Heart right ventricle (tissue), 16 donors: ENCODE data around the gene ADAR. TPM values are rescaled to one million over a fixed set of nuclear protein-coding genes. Genes with fewer than 3 reads are reported as not detected.

Source experiments
- ATAC-seq, 8 donors: fragments of 200-7000 bp; cut with Tn5 transposase; one replicate each; pipeline ENCODE4 v1.9.1; 2020; ENCODE audit warnings: mild to moderate bottlenecking in 8 of 8, moderate library complexity in 8 of 8, moderate number of reproducible peaks in 1 of 8
- DNase-seq, 2 donors: peaks; one replicate each; pipeline ENCODE4 v3.0.0-alpha.2; 2020
- H3K27ac ChIP-seq, 10 donors: fragments of 200-600 bp; sonication (generic) in 2 of 10; one replicate each; pipeline versions ENCODE4 v1.5.0 to v1.8.0; 2020 to 2022; ENCODE audit warnings: mild to moderate bottlenecking in 3 of 10
- H3K27me3 ChIP-seq, 7 donors: fragments of 200-600 bp; one replicate each; pipeline ENCODE4 v1.8.0; 2021 to 2022; ENCODE audit warnings: mild to moderate bottlenecking in 2 of 7
- H3K36me3 ChIP-seq, 9 donors: fragments of 200-600 bp; sonication (generic) in 1 of 9; one replicate each; pipeline versions ENCODE4 v1.5.0 to v1.8.0; 2020 to 2022; ENCODE audit warnings: mild to moderate bottlenecking in 2 of 9
- H3K4me1 ChIP-seq, 9 donors: fragments of 200-600 bp; sonication (generic) in 1 of 9; one replicate each; pipeline versions ENCODE4 v1.5.0 to v1.8.0; 2020 to 2022; ENCODE audit warnings: mild to moderate bottlenecking in 4 of 9
- H3K4me3 ChIP-seq, 10 donors: fragments of 200-600 bp; sonication (generic) in 2 of 10; one replicate each; pipeline versions ENCODE4 v1.5.0 to v1.8.0; 2020 to 2022; ENCODE audit warnings: mild to moderate bottlenecking in 7 of 10, moderate library complexity in 2 of 10
- H3K9me3 ChIP-seq, 11 donors: fragments of 200-600 bp in 10 of 11; sonication (generic) in 2 of 11; one replicate each; pipeline versions ENCODE4 v1.5.0 to v1.8.0; 2013 to 2022; ENCODE audit warnings: mild to moderate bottlenecking in 2 of 11, control low read depth in 1 of 11, moderate library complexity in 1 of 11
- CTCF ChIP-seq, 9 donors: fragments of 200-600 bp; sonication (generic) in 2 of 9; IDR thresholded peaks; one replicate each; pipeline versions ENCODE4 v1.5.0 to v1.8.0; 2021 to 2022; ENCODE audit warnings: antibody characterized with exemption in 9 of 9, mild to moderate bottlenecking in 5 of 9, moderate library complexity in 1 of 9
- WGBS, 2 donors: extraction: QIAGEN DNeasy Blood & Tissue Kit; methylation state at CpG; one replicate each; pipeline ENCODE4 v1.1.7; 2013; ENCODE audit warnings: inconsistent platforms in 1 of 2; 5-methylcytosine and 5-hydroxymethylcytosine counted together
- intact Hi-C, 10 donors: fragments of 100-400 bp; cut with DNase I; formaldehyde crosslinking; loops; one replicate each; pipeline versions ENCODE4 v1.11.1 to v1.14.2; 2022
- polyA plus RNA-seq, 2 donors: library from polyadenylated mRNA; stranded (reverse); fragments of 200-250 nt; gene quantifications; one replicate each; pipeline ENCODE4 v1.2.3, GENCODE V29; 2013
- total RNA-seq, 10 donors: library from RNA; stranded (reverse); fragmentation: NEBNext Ultra II Directional in 3 of 10; extraction: Animal tissue kit (Norgen Biotek cat#: 25700) in 3 of 10; gene quantifications; one replicate each; pipeline versions ENCODE4 v1.2.1 to v1.2.4, GENCODE V29; 2021 to 2023
- donor health status: Arrhythmogenic right ventricular cardiomyopathy.
- donor health status: ischemic (EF 13 %, LVEDD 7.1; RV severe dilation, severe dysfunction).
- donor health status: healthy with polysubstance abuse.
- donor health status: DM: no; HTN: yes; CAD: no.
- donor health status: DM: no; HTN: no; CAD: no.
- donor health status: ischemic (EF 25% LVEDD 6.9; RV normal size, moderate dysfunction).
- donor health status: ischemic (EF 25% LVEDD 5.7; RV mildly dilated, moderate dysfunction).
- donor health status: healthy.
- donor health status: DM: yes; HTN: yes; CAD: no.
- donor health status: Ischemic cardiomyopathy.
- donor health status: ischemic (EF 35%, LVEDD 5.7; RV mildly dilated, moderate dysfunction).
- donor health status: nonischemic (EF 11% LVEDD 7.7; RV severe dilation, severe dysfunction).
- donor health status: DM: yes; HTN: yes; CAD: no.
- donor health status: PGD.
- donor health status: ischemic (EF 29% LVEDD 5.4; RV normal size, mild dysfunction).
- donor health status: nonischemic (EF 23%, LVEDD 6.1; RV moderate dilation, normal function).

ADAR gene
- total and polyA plus RNA-seq, 12 donors = 15.4 to 103 (median 52.1) TPM

DNA sequence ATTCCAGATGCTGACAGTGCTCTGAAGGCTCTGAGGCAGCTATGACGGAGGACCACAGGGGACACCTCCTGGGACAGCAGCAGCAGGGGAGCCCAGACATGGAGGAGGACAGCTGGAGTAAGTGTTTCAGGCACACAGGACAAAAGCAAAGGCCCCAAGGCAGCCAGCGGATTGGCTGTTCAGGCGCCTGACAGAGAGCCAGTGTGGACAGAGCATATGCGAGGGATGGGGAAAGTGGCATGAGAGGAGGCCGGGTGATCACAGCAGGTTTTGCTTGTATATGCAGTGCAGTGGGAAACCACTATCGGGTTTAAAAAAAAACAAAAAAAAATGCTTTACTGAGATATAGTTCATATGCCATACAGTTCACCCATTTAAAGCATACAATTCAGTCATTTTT, 21.3 kb downstream of the ADAR start:
- DNase-seq = no peak
- peaks cover 9 to 100% (median 97%) of the 10 kb centered on the region in 9 donors for H3K36me3 ChIP-seq
- H3K4me1 ChIP-seq = peaks cover 0 to 17% (median 8%) of the 10 kb centered on the region in 9 donors
- H3K27ac ChIP-seq = no peak overlapping the region
- intact Hi-C loops = no loop called here
- TF ChIP-seq CTCF (IDR thresholded peaks at IDR 0.05) = no peak
- no peak overlapping the region for H3K4me3 ChIP-seq
- H3K27me3 ChIP-seq = no peaks in the 10 kb centered on the region
- WGBS, 2 donors = 90 to 93% methylated on average over 6 of the region's 6 CpGs
- H3K9me3 ChIP-seq = no peaks in the 10 kb centered on the region
- no peak for ATAC-seq

DNA sequence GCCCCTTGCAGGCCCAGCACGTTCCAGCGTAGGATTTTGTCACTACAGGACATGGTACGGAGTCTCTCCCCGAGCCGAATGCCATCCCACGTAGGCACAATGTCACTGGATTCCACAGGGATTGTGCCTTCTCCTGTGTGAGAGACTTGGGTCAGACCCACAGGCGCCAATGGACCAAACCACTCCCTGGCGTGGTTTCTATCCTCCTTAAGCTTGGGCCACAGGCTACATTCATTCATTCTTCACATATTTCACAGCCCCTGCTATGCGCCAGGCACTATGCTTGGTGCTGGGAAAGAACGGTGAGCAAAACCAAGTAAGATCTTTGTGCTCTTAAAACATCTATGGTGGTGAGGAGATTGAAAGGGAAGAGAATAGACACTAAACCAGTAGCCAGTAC, 21.8 kb downstream of the ADAR start:
- WGBS, 2 donors = 85 to 88% methylated on average over 10 of the region's 10 CpGs
- H3K27ac ChIP-seq = no peak overlapping the region
- no peak for TF ChIP-seq CTCF (IDR thresholded peaks at IDR 0.05)
- DNase-seq = no peak
- H3K4me3 ChIP-seq = no peak overlapping the region
- H3K36me3 ChIP-seq = peaks cover 9 to 100% (median 95%) of the 10 kb centered on the region in 9 donors
- intact Hi-C loops = no loop called here
- no peaks in the 10 kb centered on the region for H3K27me3 ChIP-seq
- H3K9me3 ChIP-seq = no peaks in the 10 kb centered on the region
- H3K4me1 ChIP-seq = peaks cover 0 to 17% (median 8%) of the 10 kb centered on the region in 9 donors
- no peak for ATAC-seq

DNA sequence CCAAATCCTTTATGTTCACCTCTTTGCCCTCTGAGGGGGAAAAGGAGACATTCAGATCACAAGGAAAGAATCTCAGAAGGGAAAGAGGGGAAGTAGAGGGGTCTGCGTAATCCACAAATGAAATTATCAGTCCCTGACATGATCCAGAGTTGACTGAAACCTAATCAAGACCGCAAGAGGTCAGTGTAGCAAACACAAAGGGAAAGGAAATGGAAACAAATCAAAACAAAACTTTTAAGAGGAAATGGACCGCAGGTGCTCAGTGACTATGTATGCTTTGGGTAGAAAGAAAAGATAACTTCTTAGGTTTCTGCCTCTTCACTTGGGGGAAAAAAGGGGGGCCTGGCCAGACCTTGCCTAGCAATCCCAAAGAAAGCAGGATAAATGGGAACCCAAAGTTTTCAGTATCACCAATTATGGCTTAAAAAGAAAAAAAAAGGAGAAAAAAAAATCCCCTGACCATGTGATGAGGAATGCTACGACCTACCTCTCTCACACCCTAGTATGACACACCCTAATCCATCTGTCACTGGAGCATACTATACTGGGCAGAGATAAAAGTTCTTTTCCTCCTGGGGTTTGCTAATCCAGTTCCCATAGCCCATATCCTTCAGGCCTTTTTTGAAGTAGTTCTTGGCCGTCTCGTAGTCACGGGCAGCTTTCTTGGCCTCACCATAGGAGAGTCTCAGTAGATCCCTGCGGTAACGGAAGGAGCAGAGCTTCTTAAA, 23.6 kb downstream of the ADAR start:
- intact Hi-C loops = no loop called here
- no peak overlapping the region for H3K27ac ChIP-seq
- DNase-seq (no peak), ATAC-seq (no peak)
- no peaks in the 10 kb centered on the region for H3K27me3 ChIP-seq
- TF ChIP-seq CTCF (IDR thresholded peaks at IDR 0.05) = peak in 1 of 9 donors; percentile 22
- no peaks in the 10 kb centered on the region for H3K9me3 ChIP-seq
- H3K36me3 ChIP-seq = peaks cover 9 to 100% (median 92%) of the 10 kb centered on the region in 9 donors
- 71 to 77% methylated on average over 9 of the region's 9 CpGs for WGBS, 2 donors
- H3K4me1 ChIP-seq = peaks cover 0 to 21% (median 8%) of the 10 kb centered on the region in 9 donors
- no peak overlapping the region for H3K4me3 ChIP-seq

- intact Hi-C loops = no loop called here
- Histone ChIP-seq H3K4me3 (no peak overlapping the region), H3K9me3 (no peaks in the 10 kb centered on the region), H3K4me1 (peaks cover 0 to 27% (median 10%) of the 10 kb centered on the region in 9 donors), H3K27me3 (no peaks in the 10 kb centered on the region), H3K36me3 (peaks cover 9 to 100% (median 90%) of the 10 kb centered on the region in 9 donors), H3K27ac (no peak overlapping the region)
- WGBS, 2 donors = 45 to 52% methylated on average over 9 of the region's 9 CpGs
- DNase-seq (no peak), ATAC-seq (peak in 1 of 8 donors; percentile 43)
- TF ChIP-seq CTCF (IDR thresholded peaks at IDR 0.05) = no peak
Measured at GRCh38 chr1:154583773-154584172, 24.2 kb downstream of the ADAR start.
